GM21576 (cell line): ENCODE results near the gene SBK2.

Experiments used
- ATAC-seq: cut with Tn5 transposase; IDR thresholded peaks from one replicate; pipeline ENCODE4 v1.9.1; 2021; ENCODE audit warnings: mild to moderate bottlenecking, moderate library complexity; ENCODE audit not compliant: unreplicated experiment

The SBK2 gene

GRCh38 chr19:55559684-55560083 is 22.8 kb upstream of the SBK2 start:
- ATAC-seq, result no peak

GRCh38 chr19:55554741-55555152 is 17.8 kb upstream of the SBK2 start:
- no peak for ATAC-seq

- no peak for ATAC-seq
Observed at GRCh38 chr19:55554302-55554701, 17.4 kb upstream of the SBK2 start.

GRCh38 chr19:55553217-55554182 is 16.6 kb upstream of the SBK2 start:
- no peak for ATAC-seq

DNA sequence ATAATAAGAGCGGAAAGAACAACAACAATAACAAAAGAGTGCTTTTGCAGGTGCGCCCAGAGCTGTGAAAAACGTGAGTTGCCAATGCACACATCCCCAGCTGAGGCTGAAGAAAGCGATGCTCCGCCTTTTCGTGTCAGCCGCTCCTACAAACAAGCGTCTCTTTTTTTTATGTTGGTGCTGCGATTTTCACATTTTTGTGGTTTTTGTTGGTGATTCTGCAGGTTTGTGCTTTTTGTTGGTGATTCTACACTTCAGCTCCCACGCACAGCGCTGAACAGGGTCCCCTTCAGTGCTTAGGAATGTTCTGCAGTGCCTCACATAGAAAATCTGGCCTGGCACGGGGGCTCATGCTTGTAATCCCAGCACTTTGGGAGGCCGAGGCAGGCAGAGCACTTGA is 15.7 kb upstream of the SBK2 start:
- no peak for ATAC-seq

DNA sequence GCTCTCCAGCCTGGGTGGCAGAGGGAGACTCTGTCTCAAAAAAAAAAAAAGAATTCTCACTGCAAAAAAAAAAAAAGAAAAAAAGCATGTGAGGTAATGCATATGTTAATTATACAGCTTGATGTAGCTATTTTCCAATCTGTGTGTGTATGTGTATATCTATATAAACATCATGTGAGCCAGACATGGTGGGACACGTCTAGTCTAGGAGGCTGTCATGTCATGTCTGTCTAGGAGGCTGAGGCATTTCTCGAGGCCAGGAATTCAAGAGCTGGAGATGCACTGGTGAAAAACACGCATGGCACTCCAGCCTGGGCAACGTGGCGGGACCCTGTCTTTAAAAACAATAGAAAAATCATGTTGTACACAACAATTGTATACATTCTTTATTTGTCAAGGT is 15.3 kb upstream of the SBK2 start:
- ATAC-seq, result no peak

- ATAC-seq, result no peak
Observed at GRCh38 chr19:55550321-55550650, 13.4 kb upstream of the SBK2 start.

DNA sequence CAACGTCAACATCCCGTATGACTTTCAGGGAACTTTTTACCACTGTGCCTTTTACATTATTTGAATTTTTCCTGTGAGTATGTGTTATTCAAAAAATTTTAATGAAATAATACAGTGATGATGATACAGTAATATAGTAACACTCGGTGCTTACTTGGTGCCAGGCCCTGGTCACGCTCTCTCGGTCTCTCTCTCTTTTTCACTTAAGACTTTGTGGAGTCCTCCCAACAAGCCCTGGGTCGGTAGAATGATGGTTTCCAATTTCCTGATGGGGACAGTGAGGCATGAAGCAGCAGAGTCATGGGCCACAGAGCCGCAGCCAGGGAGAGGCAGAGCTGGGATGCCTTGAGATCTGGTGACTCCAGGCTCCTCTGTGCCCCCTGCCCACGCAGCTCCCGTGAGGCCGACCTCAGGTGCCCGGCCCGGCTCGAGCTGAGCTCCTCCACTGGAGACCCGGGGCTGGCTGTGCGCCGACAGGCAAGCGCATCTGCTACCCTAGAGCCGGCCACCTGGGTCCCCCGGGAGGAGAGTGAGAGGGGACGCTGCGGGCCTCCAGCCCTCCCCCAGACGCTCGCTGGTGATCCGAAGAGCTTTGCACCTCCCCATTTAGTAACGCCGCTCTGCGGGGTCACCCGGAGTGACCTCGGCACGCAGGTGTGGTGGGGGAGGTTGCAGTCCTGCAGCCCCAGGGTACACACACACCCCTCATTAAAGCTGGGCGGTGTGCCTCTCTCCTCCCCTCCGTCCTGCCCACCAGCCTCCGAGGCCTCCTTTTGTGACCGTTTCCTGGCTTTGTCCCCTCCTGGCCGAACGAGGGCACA is 12.8 kb upstream of the SBK2 start:
- no peak for ATAC-seq

- ATAC-seq, result no peak
Observed at GRCh38 chr19:55546822-55547614, 10.1 kb upstream of the SBK2 start.

GRCh38 chr19:55546011-55546410 is 9.1 kb upstream of the SBK2 start:
- no peak for ATAC-seq

DNA sequence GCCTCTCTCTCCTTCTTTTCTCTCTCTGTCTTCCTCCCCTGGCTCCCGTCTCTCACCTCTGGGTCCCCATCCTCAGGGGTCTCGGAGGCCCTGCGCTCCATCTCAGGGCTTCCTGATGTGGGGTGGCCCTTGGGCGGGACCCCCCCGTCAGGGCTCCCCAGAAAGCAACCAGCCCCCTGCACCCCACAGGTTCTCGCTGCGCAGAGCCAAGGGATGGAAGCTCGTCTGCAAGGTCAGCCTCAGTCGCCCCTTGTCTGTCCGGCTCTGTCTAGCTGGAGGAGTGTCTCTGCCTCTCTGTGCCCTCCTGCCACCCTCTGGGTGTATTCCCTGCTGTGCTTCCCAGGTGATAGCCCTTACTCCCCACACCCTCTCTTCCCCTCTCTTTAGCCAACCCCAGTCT is 8.5 kb upstream of the SBK2 start, which contains the start of gene SBK3:
Gene SBK3, minus strand, starts transcription at position 101 of the 400 bp plus-strand sequence. Its CDS starts 0 bp downstream, at position 101.
- ATAC-seq, result no peak

DNA sequence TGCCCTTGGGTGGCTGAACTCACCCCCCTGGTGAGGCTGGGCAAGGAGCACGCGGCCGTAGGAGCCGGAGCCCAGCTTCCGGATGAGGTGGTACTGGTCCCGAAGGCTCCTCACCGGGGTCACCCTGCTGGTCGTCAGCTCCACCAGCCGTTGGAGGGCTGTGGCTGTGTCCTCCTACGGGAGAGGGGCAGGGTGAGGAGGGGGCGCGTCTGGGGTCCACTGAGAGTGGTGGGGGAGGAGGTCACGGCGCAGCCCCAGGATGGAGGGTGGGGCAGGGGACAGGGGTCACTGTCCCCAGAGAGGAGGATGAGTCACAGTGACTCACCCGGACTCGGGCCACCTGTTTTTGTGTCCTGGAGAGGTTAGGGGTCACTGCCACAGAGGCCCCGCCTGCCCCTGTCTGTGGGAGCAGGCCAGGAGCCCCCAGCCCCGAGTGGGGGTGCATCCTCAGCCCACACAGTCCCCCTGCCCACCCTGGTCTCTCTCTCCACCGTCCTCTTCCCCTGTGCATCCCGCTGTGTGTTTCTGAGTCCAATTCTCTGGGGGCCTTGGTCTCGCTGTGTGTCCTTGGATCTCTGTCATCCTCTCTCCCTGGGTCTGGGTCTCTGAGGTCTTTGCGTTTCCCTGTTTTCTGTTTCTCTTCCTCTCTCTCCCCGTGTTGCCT is 8.0 kb upstream of the SBK2 start:
- ATAC-seq, result no peak

DNA sequence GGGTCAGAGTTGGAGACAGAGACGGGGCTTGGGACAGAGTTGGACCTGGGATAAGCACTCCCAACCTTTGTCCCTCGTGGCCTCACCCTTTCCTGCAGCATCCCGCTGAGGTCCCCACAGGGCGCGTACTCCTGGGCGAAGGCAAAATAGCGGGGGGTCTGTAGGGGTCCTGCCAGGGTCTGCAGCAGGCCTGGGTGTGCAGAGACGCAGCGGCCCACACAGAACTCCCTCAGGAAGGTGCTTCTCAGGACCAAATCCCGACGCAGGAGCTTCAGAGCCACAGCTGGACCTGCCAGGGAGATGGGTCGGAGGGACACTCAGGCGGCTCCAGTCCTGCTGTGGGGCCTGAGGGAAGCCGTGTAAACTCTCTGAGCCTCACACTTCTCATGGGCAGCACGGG is 7.1 kb upstream of the SBK2 start:
- ATAC-seq, result no peak

DNA sequence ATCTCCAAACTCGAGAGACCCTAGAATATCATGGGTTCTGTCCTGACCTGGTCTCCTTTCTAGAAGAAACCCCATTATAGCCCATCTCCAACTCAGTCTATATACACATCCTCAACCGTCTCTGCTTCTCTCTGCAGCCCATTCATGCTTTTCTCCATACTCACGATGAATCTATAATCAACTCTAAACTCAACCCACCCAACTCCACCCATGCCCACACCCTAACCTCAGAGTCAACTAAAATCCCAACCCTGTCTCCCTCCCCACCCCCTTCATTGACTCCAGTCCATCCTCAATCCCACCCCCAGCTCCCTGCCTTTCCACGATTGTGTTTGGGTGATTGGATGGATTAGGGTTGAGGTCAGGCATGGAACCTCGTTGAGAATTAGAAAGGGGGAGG is 6.6 kb upstream of the SBK2 start:
- ATAC-seq, result no peak

DNA sequence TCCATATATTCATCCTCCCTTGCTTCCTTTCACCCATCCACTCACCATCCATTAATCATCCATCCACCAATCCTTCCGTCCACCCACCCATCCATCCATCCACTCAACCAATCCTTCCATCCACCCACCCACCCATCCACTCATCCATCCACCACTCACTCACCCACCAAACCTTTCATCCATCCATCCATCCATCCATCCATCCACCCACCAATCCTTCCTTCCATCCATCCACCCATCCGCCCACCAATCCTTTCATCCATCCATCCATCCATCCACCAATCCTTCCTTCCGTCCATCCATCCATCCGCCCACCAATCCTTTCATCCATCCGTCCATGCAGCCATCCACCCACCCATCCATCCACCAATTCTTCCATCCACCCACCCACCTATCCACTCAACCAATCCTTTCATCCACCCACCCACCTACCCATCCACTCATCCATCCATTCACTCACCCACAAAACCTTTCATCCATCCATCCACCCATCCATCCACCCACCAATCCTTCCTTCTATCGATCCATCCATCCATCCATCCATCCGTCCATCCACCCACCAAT is 5.4 kb upstream of the SBK2 start:
- ATAC-seq, result no peak

DNA sequence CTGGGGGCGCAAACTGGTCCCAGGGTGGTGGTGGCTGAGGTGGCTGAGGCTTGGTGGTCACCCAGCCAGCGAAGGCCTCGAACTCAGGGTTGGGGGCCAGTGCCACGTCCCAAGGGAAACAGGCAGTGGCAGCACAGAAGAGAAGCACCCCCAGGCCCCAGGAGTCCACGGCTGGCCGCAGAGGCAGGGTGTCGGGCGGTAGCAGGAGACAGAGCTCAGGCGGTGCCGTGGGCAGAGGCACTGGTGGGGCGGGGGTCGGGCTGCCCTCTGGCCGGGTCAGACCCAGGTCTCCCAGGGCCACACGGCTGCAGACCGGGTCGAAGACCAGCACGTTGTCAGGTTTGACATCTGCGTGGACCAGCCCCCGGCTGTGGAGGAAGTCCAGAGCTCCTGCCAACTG is 4.2 kb upstream of the SBK2 start:
- ATAC-seq, result no peak

DNA sequence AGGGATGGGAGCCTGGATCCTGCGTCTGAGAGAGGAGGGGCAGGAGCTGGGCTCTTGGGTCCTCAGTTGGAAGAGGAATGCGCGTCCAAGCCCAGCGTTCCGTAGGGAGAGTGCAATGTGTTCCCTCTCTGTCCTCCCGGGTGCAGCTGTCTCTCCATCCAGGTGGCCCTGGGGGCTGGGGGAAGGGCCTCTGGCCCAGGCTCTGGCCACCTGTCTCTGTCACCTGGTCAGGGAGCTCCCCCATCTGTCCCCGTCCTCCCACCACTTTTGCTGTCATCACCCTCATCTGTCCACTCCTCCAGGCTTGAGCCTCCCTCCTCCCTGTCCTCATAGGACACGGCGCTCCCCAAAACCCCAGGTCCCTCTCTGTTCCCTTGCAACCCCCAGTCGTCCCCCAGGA is 3.7 kb upstream of the SBK2 start:
- ATAC-seq, result no peak

GRCh38 chr19:55539090-55539984 is 2.4 kb upstream of the SBK2 start:
- ATAC-seq, result no peak

DNA sequence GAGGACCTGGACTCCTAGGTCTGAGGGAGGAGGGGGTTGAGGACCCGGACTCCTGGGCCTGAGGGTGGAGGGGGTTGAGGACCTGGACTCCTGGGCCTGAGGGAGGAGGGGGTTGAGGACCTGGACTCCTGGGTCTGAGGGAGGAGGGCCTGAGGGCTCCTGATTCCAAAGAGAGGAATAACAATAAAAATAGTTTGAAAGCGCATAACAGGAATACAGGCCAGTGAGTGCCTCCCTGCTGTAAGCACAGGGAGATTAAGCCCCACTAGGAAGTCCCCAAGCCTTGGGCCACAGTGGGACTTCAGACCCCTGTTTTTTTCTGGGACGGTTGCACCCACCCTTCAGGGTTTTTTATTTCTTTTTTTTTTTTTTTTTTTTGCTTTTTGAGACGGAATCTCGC is 1.2 kb upstream of the SBK2 start:
- ATAC-seq, result no peak
